Osteocyte (in vitro differentiated cells): ENCODE data around the gene CNPY4. TPM values are rescaled to one million over a fixed set of nuclear protein-coding genes. Genes with fewer than 3 reads are reported as not detected.

Source experiments
- DNase-seq: peaks from one replicate; pipeline ENCODE4 v3.0.0; 2021; ENCODE audit warnings: mixed read lengths; ENCODE audit not compliant: unreplicated experiment; ENCODE audit errors: extremely low spot score
- H3K27ac Mint-ChIP-seq: one replicate; pipeline ENCODE4 v1.8.0; 2021; ENCODE audit warnings: mild to moderate bottlenecking, mixed read lengths; ENCODE audit not compliant: unreplicated experiment
- H3K27me3 Mint-ChIP-seq: one replicate; pipeline ENCODE4 v1.8.0; 2021; ENCODE audit warnings: mixed read lengths; ENCODE audit not compliant: unreplicated experiment
- H3K36me3 Mint-ChIP-seq: one replicate; pipeline ENCODE4 v1.8.0; 2021; ENCODE audit warnings: mixed read lengths; ENCODE audit not compliant: unreplicated experiment
- H3K4me1 Mint-ChIP-seq: one replicate; pipeline ENCODE4 v1.8.0; 2021; ENCODE audit warnings: mixed read lengths; ENCODE audit not compliant: unreplicated experiment
- H3K4me3 Mint-ChIP-seq: one replicate; pipeline ENCODE4 v1.8.0; 2021; ENCODE audit warnings: mild to moderate bottlenecking, moderate library complexity, mixed read lengths; ENCODE audit not compliant: unreplicated experiment
- H3K9me3 Mint-ChIP-seq: one replicate; pipeline ENCODE4 v1.8.0; 2021; ENCODE audit warnings: mixed read lengths; ENCODE audit not compliant: unreplicated experiment
- total RNA-seq: library from RNA; stranded (reverse); gene quantifications from 2 replicates; pipeline ENCODE4 v1.2.1, GENCODE V29; 2021
- TF ChIP-seq, protein P1 (sequence below): fragments of 200-600 bp; sonication (generic); IDR thresholded peaks from 2 replicates; pipeline ENCODE4 v1.5.0; 2021; ENCODE audit warnings: antibody characterized with exemption, mild to moderate bottlenecking, moderate library complexity

The CNPY4 gene
- total RNA-seq, 1 donor from 2014 or later = 33.6 TPM

DNA sequence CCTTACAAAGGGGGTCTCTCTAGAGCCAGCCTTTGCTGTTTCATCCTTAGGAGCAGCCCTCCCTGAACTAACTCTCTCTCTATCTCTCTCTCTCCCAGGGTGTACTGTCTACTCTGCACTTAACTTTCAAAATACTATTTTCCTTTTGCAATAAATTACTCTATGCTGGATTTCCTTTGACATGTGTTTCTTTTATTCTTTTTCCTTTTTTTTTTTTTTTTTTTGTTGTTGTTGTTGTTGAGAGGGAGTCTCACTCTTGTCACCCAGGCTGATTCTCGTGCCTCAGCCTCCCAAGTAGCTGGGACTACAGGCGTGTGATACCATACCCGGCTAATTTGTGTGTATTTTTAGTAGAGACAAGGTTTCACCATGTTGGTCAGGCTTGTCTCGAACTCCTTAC, 36.5 kb upstream of the CNPY4 start:
- H3K4me1 Mint-ChIP-seq = peaks cover 36% of the 10 kb centered on the region
- TF ChIP-seq, protein P1, sequence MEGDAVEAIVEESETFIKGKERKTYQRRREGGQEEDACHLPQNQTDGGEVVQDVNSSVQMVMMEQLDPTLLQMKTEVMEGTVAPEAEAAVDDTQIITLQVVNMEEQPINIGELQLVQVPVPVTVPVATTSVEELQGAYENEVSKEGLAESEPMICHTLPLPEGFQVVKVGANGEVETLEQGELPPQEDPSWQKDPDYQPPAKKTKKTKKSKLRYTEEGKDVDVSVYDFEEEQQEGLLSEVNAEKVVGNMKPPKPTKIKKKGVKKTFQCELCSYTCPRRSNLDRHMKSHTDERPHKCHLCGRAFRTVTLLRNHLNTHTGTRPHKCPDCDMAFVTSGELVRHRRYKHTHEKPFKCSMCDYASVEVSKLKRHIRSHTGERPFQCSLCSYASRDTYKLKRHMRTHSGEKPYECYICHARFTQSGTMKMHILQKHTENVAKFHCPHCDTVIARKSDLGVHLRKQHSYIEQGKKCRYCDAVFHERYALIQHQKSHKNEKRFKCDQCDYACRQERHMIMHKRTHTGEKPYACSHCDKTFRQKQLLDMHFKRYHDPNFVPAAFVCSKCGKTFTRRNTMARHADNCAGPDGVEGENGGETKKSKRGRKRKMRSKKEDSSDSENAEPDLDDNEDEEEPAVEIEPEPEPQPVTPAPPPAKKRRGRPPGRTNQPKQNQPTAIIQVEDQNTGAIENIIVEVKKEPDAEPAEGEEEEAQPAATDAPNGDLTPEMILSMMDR = no peak
- no peak overlapping the region for H3K4me3 Mint-ChIP-seq
- no peak for DNase-seq
- H3K27me3 Mint-ChIP-seq = no peaks in the 10 kb centered on the region
- peak overlapping the region; percentile 42 for H3K27ac Mint-ChIP-seq
- no peaks in the 10 kb centered on the region for H3K9me3 Mint-ChIP-seq
- peaks cover 10% of the 10 kb centered on the region for H3K36me3 Mint-ChIP-seq

DNA sequence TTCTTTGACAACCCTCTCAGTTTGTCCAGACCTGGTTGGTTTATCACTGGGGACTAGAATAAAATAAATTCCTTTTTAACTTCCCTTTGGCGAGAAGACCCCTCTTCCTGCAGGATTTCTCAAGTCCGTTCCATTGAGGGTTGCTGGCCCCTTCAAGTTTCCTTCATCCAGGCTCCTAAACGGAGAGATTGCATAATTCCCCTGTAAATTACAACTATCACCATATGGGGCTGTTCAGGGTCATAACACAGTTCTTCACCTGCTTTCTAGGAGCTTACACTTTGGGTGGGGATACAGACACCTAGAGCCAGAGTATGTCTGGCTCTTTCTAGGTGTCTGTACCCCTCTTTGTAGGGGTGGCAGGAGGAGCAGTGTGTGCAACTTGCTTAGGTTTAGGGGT, 33.9 kb upstream of the CNPY4 start:
- Mint-ChIP-seq H3K36me3 (peaks cover 3% of the 10 kb centered on the region), H3K4me3 (no peak overlapping the region), H3K4me1 (peaks cover 35% of the 10 kb centered on the region), H3K27ac (no peak overlapping the region), H3K27me3 (no peaks in the 10 kb centered on the region), H3K9me3 (no peaks in the 10 kb centered on the region)
- no peak for DNase-seq
- TF ChIP-seq, protein P1 = no peak

DNA sequence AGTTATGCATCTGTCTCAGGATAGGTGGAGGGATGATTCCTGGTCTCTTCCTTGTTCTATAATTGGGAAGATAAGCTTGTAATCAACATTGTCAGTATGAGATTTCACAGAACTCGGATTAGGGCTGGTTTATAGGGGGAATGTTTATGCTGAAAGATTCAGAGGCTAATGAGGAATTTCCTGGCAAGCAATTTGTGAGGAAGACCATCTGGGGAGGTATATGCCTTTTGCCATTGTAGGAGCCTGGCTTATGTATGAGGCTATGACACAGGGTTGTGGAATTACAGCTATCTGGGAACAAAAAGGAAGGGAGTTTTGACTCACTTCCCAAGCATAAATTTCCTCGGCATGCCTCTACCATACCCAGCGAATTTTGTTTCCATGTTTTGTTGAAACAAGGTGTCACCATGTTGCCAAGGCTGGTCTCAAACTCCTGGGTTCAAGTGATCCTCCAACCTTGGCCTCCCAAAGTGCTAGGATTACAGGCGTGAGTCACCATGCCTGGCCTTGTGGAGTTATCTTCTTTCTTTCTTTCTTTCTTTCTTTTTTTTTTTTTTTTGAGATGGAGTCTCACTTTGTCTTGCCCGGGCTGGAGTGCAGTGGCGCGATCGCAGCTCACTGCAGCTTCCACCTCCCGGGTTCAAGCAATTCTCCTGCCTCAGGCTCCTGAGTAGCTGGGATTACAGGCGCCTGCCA, 32.2 kb upstream of the CNPY4 start:
- Mint-ChIP-seq H3K36me3 (peaks cover 17% of the 10 kb centered on the region), H3K27ac (peak overlapping the region; percentile 61), H3K9me3 (no peaks in the 10 kb centered on the region), H3K4me1 (peaks cover 26% of the 10 kb centered on the region), H3K27me3 (no peaks in the 10 kb centered on the region), H3K4me3 (peak overlapping the region; percentile 30)
- TF ChIP-seq, protein P1 = no peak
- DNase-seq = no peak

DNA sequence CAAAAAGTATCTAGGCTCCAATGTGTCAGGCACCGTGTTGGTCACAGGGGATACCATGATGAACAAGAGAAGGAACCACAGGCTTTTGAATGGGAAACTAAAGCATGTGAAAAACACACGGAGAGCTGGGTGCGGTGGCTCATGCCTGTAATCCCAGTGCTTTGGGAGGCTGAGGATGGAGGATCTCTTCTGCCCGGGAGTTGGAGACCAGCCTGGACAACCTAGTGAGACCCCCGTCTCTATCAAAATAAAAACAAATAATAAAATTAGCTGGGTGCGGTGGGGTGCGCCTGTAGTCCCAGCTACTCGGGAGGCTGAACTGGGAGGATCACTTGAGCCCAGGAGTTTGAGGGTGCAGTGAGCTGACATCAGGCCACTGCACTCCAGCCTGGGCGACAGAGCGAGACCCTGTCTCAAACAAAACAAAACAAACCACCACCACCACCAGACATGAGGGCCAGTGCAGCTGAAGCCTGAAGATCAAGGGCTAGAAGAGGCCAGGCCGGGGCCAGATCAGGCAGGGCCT, 31.3 kb upstream of the CNPY4 start:
- H3K4me1 Mint-ChIP-seq = peaks cover 23% of the 10 kb centered on the region
- no peaks in the 10 kb centered on the region for H3K9me3 Mint-ChIP-seq
- no peaks in the 10 kb centered on the region for H3K27me3 Mint-ChIP-seq

More for the DNA sequence above, 31.3 kb upstream of the CNPY4 start:
- H3K27ac Mint-ChIP-seq = peak overlapping the region; percentile 91
- H3K4me3 Mint-ChIP-seq = peak overlapping the region; percentile 83
- DNase-seq = no peak
- TF ChIP-seq, protein P1 = no peak
- peaks cover 25% of the 10 kb centered on the region for H3K36me3 Mint-ChIP-seq
